Jurkat, Clone E6-1 (cell line): ENCODE measurements around the gene P2RX6.
"Not testable (repeated sequence)": the region's sequence is repeated elsewhere in the genome, so short reads cannot be mapped to it uniquely, and the experiment has no call there.

Experiments used
- DNase-seq: peaks from one replicate; pipeline ENCODE4 v3.0.0-alpha.2; 2011; ENCODE audit warnings: low read depth, low spot score
- H3K4me3 ChIP-seq: 2 replicates; pipeline ENCODE4 v1.5.1; 2011; ENCODE audit warnings: mild to moderate bottlenecking, low read length, control low read depth, moderate library complexity

P2RX6 gene

DNA sequence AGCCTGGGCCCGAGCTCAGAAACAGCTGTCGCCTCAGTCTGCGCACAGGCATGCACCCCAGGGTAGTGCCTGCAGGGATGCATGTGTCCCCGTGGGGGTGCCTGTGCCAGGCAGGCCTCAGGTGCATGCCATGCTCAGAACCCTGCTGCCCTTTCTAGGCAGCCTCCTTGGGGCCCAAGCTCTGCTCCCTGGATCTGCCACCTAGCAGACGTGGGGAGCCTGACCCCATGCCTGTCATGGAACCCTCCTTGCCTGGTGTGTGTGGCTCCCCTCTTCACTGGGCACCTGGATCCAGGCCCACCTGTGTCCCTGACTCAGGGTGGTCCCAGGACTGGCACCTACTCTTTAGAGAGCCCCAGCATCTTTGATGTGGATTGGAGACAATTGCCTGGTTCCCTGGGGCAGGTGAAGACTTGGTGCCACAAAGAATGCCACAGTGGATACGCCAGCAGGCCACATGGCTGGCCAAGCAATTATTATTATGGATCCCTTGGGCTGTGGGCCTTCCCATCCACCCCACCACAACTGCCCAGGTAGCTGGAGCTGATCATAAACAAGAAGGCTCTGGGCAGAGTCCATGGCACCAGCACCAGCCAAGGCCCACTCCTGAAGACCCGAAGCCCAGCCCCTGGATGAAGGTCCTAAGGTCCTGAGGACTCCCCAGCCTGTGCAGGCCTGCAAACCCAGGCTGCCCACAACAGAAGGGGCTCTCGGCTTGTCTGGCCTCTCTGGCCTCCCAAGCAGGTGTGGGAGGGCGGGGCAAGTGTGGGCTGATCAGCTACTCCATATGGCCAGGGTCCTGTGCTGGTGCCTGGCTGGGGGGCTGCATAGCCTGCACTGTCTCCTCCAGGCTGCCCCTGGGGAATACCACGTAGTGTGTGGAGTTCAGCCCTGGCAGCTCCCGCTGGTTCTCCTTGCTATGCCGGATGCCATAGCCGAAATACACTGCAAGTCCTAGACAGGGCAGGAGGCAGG is 13.6 kb downstream of the P2RX6 start:
- H3K4me3 ChIP-seq = no peak overlapping the region
- no peak for DNase-seq

DNA sequence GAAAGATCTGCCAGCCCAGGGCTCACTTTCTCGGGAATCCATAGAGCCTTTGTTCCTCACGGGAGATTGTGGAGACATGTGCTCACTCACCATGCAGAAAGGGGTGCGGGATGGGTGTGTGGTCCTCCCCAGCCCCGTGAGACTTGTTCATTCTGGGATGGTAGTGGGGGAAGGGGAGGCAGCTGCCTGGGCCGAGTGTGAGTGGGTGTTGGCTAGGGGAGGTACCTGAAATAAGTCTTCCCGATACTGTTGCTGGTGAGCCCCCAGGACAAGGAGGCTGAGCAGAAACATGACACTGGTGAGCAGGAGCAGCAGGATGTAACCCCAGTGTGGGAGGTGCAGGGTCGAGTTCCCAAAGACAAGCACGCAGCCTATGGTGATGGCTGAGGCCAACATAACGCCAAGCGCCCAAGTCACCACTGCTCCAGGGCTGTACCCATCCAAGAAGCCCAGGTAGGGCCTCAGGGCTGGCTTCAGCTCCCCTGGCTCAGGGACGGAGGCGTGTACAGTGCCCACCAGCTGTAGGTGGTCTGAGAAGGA is 14.6 kb downstream of the P2RX6 start:
- no peak for DNase-seq

DNA sequence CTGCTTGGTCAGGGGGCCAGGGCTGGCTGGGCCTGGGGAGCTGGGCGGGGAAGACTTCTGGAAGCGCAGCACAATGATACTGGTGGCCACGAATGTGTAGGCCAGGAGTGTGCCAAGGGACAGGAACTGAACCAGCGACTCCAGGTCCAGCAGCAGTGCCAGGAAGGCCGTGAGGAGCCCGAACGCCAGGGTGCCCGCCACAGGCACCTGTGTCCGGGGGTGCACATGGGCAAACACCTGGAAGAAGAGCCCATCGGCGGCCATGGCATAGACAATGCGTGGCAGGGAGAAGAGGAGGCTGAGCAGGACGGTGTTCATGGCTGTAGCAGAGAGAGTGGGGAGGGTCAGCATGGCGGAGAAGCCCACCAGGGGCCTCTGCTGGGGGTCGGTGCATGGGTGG is 15.1 kb downstream of the P2RX6 start:
- no peak for DNase-seq
- H3K4me3 ChIP-seq = no peak overlapping the region

More for the DNA sequence above, 14.6 kb downstream of the P2RX6 start:
- no peak overlapping the region for H3K4me3 ChIP-seq

DNA sequence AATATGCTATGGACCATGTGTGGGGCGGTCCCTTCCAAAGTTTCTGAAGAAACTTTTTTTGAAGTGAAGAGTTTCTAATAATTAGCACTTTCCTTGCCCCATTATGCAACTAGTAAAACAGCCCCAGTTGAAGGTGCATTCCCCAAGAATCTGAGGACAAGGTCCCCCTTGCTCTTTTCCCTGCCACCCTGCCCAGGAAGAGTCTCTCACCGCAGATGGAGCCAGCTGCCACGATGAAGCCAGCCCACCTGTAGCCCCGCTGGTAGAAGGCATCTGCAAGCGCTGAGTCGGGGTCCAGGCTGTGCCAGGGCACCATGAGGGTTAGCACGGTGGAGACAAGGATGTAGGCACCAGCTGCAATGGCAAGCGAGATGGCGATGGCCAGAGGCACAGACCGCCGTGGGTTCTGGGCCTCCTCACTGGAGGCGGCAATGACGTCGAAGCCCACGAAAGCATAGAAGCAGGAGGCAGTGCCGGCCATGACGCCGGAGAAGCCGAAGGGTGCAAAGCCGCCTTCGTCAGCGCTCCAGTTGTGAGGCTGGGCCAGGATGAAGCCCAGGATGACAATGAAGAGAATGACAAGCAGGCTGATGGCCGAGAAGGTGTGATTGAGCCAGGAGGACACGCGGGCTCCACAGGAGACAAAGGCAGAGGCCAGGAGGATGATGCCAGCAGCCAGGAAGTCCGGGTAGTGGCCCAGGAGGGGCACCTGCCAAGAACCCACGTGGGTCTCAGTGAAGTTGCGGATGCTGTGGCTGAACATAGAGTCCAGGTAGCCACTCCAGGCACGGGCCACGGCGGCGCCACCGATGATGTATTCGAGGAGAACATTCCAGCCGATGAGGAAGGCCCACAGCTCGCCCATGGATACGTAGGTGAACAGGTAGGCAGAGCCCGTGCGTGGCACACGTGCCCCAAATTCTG is 15.9 kb downstream of the P2RX6 start:
- no peak overlapping the region for H3K4me3 ChIP-seq

DNA sequence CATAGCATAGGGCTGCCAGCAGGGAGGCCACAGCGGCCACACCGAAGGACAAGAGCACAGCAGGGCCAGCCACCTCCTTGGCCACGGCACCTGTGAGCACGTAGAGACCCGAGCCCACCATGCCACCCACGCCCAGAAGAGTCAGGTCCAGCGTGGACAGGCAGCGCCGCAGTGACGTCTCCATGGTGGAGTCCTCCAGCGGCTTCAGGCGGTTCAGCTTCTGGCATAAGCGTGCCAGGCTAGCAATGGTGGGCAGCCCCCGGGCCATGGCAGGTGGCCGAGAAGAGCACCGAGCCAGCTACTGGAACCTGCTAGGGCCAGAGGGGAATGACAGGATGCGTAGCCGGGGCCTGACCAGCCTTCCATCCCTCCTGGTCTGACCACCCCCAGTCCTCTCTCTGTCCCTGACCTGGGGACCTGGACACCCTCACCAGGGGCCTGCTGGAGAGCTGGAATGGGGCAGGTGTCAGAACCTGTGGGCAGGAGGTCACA is 16.6 kb downstream of the P2RX6 start:
- DNase-seq = no peak
- no peak overlapping the region for H3K4me3 ChIP-seq

More for the DNA sequence above, 15.9 kb downstream of the P2RX6 start:
- no peak for DNase-seq

DNA sequence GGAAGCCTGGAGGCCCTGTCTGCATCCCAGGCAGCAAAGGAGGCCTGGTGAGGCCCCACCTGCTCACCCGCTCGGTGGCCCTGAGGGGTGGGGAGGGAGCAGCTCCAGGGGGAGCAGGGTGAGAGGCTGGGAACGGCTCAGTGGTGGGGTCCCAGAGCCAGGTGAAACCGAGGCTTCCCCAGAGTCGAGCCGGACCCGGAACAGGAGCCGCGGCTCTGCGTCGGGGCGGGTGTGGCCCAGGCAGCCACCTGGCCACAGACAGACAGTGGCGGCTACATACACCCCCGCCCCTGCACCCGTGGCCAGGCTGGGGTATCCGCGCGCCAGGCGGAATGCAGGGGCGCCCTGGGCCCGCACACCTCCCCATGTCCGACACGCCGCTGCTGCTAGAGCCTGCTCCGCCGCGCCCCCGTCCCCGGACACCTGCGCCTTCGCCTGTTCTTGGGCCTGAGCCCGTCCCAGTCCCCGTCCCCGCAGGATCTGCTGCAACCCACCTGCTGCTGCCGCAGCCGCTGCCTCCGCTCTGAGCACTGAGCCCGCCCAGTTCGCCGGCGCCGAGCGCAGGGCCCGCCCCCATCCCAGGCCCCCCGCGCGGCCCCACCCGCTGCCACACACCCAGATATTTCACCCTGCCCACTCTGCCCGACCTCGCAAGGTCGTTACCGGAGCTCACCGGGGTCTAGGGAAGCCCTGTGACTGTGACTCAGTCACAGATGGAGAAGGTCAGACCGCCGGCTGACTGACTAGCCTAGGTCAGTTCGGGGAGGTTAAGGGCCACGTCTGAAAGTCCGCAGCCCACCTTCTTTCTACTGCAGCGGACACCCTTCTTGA is 17.3 kb downstream of the P2RX6 start, which contains the start of gene SLC7A4:
Gene SLC7A4, minus strand, starts transcription at position 525 of the 831 bp plus-strand sequence. CDS start 749 bp downstream, outside the sequence.
- no peak for DNase-seq
- H3K4me3 ChIP-seq = no peak within 1 kb of the TSS

DNA sequence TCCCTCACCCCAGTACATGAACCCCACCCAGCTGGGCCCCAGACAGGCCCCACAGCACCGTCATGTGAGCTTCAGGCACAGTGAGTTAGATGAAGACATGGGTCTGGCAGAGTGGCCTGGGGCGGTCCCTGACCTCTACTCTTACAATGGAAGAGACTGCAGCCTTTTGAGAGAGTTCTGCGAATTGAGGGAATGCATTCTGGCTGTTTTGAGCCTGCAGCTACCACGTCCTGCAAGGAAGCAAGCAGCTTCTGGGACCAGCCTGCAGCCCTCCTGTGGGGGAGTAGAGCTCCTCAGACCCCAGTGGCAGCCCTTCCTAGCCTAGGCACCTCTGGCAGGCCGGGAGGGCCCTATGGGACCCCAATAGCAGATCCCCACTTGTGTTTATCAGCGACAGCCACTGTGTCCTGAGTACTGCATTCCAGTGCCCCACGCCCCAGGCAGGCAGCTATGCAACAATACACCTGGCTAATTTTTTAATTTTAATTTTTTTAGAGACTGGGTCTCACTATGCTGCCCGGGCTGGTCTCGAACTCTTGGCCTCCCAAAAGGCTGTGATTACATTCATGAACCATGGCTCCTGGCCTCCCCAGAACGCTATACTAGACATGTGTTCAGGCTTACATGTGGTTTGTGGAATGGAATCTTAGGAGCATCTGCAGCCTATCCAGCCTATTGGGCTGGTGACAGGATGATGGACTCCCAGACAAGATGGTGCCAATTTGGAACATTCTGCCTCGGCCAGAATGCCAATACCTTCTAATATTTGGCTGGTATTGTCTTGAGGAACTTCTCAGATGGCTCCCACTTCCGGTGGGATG is 18.1 kb downstream of the P2RX6 start:
- no peak overlapping the region for H3K4me3 ChIP-seq
- no peak for DNase-seq

DNA sequence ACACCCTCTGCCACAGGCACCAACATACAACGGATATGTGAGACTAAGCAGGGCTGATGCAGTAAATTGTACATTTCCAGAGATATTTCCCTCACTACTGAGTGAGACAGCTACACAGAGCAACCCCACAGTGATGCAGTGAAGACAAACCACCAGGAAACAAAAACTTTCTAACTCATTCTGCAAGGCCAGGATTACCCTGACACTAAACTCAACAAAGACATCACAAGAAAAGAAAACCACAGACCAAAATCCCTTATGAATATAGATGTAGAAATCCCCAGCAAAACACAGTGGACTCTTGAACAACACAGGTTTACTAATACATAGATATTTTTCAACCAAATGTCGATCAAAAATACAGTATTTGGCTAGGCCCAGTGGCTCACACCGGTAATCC is 18.9 kb downstream of the P2RX6 start:
- no peak overlapping the region for H3K4me3 ChIP-seq
- no peak for DNase-seq

DNA sequence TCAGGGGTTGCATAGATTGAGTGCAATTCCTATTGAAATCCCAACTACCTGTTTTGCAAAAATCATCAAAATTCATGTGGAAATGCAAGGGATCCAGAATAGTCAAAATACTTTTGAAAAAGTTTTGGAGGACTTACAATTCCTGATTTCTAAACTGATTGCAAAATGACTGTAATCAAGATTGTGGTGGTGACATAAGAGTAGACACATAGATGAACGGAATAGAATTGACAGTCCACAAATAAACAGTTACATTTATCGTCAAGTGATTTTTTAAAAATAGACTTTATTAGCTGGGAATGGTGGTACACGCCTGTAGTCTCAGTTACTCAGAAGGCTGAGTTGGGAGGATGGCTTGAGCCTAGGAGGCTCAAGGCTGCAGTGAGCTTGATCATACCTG is 20.0 kb downstream of the P2RX6 start:
- H3K4me3 ChIP-seq = no peak overlapping the region
- no peak for DNase-seq

DNA sequence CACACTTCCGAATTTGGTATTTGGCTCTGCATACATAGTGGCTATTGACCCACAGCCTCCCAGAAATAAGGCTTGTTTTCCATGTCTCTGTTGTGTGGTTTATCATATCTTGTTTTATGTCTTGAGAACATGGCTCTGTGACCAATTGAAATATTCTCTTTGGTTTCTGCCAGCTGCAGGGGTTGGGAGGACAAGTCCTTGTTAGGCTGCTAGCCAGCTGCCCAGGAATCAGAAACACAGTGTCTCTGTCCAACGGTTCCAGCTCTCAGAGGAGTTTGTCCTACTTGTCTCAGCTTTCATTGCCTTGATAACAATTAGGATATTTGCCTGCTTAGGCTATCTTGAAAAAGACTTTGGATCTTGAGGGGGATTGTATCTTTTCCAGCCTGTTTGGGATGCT is 23.4 kb downstream of the P2RX6 start:
- DNase-seq = no peak
- H3K4me3 ChIP-seq = no peak overlapping the region

DNA sequence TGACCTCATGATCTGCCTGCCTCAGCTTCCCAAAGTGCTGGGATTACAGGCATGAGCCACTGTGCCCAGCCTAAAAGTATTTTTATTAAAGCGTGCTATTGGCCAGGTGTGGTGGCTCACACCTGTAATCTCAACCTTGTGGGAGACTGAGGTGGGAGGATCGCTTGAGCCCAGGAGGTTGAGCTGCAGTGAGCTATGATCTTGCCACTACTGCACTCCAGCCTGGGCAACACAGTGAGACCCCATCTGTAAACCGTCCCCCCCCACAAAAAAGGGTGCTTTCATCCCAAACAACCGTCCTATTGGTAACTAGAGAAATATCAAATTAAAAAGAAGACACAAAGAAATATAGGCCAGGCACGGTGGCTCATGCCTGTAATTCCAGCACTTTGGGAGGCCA is 24.2 kb downstream of the P2RX6 start:
- not testable (repeated sequence) for H3K4me3 ChIP-seq, DNase-seq

DNA sequence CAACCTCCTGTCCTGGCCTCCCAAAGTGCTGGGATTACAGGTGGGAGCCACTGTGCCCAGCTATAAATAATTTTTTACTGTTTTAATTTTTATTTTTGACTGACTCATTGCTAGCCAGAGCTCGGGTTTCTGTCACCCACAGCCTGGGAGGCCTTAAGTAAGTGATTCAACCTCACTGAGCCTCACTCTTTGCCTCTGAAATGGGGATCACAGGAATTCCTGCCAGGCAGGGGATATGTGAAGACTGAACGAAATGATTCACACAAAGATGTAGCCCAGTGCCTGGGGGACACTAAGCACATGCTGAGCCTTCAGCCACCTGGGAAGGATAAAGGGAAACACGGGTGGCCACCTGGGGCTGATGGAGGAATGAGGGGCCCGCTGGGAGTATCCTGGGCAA is 27.0 kb downstream of the P2RX6 start:
- H3K4me3 ChIP-seq = no peak overlapping the region
- DNase-seq = no peak

DNA sequence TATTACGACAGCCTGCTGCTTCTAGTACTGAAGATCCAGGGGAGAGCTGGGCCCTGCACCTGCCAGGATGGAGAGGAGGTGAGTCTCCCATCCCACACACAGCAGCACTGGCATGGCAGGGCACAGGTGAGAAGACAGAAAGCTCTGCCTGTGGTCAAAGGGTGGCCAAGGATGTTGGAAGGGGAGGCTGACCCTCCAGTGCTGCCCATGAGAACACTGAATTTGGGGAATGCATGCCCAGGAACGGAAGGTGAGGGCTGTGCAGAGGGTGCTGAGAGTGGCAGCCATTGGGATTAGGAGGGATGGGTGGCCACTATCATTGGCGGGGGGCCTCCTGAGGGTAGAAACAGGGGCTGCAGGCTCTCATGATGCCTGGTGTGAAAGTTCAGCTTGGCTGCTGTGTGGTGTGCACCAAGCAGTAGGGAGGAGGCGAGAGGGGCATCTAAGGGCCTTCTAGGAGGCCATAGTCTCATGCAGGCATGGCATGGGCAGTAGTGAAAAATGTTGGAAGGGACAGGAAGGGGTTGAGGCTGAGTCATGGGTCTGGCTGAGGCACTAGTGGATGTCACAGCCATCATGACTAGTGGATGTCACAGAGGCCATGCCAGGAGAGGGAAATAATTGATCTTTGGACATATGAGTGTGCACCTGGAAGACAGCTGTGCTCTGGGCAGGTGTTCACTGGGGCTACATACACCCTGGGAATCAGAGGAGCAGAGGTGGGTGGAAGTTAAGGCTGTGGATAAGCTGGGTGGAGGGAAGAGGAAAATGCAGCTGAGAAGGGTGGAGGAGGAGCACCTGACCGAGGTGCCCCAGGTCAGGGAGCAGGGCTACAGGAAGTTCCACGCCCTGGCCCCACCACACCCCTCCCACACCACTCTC is 28.3 kb downstream of the P2RX6 start:
- DNase-seq = no peak
- no peak overlapping the region for H3K4me3 ChIP-seq

DNA sequence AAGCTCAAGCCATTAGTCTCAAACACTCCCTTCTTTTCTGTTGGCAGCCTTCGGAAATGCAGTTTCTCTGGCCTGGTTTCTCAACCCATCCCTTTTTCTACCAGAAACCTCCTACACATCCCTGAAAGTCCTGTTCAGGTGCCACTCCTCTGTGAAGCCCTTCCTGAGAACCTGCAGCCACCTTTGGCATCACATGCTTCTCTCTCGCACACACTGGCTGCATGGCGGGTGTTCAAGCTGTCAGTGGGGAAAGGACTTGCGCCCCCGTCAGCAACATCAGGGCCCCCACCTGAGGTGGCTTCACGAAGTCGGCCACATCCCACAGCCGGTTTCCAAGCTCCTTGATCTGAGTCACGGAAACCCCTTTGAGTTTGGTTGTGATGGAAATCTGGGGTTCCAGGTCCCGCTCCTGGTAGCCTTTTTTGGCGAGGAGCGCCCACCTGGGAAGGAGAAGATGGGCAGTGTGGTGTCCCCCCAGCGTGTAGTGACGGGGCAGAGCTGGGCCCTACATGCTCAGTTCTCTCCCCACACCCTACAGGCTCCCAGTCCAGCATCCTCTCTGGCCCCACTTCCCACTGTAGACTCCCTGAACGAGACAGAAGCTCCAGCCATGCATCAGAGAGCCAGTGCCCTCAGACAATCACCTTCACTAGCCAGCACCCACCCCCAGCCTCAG is 29.0 kb downstream of the P2RX6 start:
- no peak for DNase-seq
- no peak overlapping the region for H3K4me3 ChIP-seq

DNA sequence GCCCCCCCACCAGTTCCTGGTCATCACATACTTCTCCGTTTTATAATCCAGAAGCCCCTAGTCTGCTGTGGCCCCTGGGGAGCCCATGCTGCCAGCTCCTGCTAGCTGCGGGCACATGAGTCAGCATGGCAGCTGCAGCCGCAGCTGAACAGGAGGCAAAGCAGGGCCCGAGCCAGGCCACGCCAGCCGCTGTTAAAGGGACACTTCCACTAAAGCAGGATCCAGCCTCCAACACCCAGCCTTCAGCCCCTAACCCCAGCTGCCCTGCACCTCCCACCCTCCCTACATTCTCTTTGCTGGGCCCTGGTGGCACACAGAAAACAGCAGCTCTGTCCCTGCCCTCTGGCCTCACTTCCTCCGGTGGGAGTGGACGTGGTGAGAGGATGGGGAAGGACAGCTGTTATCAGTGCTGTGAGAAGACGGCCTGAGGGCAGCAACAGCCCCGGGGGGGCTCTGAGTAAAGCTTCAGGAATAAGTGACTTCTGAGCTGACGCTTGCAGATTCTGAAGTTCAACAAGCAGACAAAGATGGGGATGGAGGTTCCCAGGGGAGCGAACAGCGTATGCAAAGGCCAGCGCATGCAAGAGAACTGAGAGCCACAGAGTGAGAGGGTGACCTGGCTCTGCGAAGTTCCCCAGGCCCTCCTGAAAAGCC is 30.1 kb downstream of the P2RX6 start:
- no peak for DNase-seq
- peak overlapping the region; percentile 13 for H3K4me3 ChIP-seq
